DMS 273 (cell line): ENCODE results near the gene ZNF451.
A peak's percentile ranks its signal among the peaks of the same experiment; 100 is the strongest.

Experiments used
- DNase-seq: peaks from one replicate; lab custom pipeline; 2025; ENCODE audit not compliant: unreplicated experiment; lab: John Stamatoyannopoulos, UW

ZNF451 gene

DNA sequence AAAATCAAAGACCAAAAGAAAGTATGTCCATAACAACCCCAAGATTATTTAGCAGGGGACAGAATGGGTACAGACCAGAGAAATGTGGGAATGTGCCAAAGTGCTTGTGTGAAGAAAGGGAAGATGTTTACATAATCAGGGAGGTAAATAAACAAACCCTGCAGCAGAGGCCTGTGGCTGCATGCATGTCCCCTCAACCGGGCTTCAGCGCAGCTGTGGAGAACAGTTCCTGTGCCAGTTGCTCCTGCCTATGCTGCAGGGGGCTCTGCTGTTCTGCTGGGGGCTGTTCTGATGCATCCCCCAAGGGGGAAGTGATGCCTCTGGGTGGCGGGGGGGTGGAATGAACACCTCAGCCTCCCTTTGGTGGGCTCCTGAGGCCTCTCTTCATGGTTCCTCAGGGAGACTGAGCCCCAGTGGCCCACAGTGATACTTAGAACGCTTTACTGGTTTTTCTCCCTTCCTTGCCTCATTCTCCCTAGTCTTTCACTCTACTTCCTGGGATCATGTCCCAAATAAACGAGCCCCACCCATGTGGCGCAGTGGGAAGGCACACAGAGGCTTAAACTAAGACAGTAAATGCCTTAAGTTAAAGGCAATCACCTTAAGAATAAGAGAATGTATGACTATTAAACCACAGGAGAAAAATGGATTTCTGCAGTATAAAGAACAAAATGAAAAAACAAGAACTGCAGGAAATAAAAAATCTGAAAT lies 109.1 kb downstream of the ZNF451 start:
- no peak for DNase-seq

DNA sequence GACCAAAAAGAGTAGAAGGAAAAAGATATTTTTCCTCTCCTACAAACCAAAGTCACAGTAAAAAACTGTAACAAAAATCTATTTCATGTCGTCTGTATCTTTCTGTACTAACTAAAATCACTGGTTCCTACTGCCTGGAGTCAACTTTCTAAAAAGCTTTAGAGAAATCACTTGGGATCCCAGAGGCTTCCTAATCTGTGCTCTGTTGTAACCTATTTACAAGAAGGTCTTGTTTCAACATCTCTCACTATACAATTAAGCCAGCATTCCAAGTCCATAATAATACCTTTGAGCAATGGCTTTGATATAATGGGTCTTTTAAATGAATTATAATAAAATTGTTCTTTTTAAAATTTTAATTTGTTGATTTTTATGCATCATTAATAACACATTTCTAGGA lies 111.7 kb downstream of the ZNF451 start:
- no peak for DNase-seq

DNA sequence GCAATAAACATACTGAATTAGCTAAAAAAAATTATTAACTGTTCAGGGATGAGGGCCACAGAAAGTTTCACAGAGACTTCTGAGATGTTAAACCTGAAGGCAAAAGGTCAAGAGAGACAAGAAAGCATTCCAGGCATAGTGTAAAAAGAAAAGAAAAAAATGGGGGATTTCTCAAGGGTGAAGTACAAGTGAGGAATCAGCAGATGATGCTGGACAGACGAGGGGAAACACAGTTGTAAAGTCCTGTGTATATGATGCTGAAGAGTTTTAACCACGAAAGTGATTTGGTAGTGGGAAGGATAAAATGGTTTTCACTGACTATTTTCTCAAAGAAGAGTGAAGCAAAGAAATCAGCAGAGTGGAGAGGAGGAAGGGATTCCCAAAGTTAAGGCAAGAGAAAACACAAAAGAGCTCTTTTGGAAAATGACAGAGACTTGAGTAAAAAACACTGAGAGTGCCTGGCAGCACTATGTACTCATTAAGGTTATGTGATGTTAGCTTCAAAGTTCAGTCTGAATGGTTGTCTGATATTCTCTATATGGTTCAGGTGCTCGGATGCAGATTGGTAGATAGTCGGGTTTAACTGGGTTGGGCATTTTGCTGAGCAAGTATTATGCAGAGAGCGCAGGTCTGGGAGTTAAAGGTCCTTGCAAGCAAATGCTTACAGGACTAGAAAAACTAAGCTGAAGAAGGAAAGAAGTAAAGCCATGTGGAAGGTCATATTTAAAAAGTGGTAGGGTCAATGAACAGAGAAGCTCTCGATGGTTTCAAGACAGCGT lies 115.8 kb downstream of the ZNF451 start:
- no peak for DNase-seq

DNA sequence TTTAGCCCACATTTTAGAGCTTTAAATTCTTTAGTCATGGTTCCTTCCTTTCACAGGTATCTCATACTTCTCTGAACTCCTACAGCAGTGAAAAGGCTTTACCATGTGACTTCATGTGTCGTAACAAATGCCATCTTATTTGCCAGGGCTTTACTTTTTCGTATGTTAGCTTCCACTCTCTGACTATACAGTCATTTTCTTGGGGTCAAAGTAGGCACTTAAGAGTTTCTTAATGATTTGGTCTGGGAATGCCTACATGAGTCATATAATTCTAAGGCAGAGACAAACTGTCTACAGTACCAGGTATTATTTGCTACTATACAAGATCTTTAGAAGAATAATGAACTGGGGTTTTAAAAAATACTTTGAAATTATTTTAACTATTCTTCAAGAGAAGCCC lies 117.2 kb downstream of the ZNF451 start:
- no peak for DNase-seq

DNA sequence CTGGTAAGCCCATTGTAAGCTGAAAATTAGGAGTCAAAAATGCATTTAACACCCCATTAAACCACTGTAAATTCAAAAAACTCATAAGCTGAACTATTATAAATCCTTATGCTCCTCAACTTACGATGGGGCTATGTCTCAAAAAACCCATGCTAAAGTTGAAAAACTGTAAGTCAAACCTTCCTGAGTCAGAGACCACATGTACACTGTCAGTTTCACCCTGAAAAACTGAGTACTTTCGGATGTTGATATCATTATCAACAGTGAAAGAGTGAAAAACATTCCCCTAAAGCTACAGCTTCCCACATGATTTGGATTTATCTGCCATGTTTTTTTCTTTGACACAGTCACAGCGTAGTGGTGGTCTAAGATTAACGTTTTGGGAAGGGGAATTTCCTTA lies 117.9 kb downstream of the ZNF451 start:
- no peak for DNase-seq

DNA sequence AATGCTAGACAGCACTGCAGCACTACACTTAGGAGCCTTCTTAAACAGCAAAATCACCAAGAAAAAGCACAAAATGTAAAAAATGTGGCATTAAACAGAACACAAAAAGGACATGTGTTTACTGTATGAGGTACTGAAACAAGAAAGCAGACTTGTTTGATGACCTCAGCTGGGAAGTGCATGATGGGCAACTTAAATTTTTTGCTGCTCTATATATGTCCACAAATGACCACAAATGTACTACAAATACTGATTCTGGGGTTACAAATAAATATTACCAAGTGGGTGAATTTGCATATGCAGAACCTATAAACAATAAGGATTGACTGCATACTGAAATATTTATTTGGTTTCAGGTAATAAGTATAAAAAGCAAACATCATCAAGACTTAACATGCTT lies 119.0 kb downstream of the ZNF451 start:
- no peak for DNase-seq

DNA sequence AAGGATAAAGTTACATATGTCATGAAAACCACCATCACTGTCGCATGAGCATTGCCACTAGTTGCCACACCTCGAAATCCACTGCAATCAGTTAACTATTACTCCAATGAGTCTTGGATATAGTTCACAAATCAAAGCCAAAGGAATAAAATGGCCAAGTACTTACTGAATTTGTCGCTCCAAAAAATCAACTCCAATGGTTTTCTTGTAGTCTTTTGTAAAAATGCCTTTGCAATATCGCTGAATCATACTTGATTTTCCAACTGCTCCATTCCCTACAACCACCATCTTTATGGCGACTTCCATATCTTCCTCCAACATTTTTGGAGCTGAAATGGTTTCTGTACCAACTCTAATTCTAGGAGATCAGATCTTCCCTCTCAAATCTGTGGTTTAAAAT lies 120.1 kb downstream of the ZNF451 start:
- DNase-seq = no peak

DNA sequence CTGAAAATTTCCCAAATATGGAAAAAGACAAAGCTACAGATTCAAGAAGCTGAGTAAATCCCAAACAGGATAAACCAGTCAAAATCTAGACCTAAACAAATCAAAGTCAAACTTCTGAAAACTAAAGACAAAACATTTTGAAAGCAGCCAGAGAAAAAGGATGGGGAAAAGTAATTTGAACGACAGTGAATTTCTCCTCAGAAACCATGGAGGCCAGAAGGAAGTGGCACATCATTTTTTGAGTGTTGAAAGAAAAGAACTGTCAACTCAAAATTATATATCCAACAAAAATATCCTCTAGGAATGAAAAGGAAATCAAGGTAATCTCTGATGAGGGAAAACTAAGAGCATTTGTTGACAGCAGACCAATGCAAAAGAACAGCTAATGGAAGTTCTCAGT lies 125.3 kb downstream of the ZNF451 start:
- DNase-seq = no peak

DNA sequence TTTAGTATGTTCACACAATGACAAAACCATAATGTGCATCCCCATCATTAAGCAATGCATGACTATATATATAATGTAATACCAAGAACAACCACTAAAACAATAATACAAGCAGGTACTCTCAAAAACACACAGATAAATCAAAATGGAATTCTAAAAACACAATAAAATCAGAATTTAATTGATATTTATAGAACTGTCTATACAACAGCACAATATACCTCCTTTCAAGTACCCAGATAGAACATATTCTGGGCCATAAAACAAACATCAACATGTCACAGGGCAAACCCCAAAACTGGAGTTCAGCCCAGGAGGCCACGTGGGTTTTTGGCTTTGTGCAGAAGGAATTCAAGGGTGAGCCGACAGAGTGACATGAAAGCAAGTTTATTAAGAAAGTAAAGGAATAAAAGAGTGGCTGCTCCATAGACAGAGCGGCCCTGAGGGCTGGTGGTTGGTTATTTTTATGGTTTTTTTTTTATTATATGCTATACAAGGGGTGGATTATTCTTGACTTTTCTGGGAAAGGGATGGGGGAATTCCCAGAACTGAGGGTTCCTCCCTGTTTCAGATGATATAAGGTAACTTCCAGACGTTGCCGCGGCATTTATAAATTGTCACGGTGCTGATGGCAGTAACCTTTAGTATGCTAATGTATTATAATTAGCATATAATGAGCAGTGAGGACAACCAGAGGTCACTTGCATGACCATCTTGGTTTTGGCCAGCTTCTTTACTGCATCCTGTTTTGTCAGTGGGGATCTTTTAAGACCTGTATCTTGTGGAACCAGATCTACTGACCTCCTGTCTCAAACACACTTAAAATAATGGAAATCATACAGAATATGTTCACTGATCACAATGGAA lies 126.5 kb downstream of the ZNF451 start:
- peak; percentile 45 for DNase-seq

DNA sequence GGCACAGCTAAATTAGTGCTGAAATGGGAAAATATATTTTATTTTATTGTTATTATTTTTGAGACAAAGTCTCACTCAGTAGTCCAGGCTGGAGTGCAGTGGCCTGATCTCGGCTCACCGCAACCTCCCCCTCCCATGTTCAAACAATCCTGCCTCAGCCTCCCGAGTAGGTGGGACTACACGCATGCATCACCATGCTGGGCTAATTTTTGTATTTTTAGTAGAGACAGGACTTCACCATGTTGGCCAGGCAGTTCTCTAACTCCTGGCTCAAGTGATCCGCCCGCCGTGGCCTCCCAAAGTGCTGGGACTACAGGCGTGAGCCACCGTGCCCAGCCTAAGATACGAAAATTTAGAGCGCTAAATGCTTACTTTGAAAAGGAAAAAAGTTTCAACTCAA lies 127.3 kb downstream of the ZNF451 start:
- no peak for DNase-seq
